HCT116 (cell line): ENCODE data around the gene PRSS36. TPM values are rescaled to one million over a fixed set of nuclear protein-coding genes. Genes with fewer than 3 reads are reported as not detected.

Experiments
- ATAC-seq: fragments of 200-7000 bp; cut with Tn5 transposase; 2 replicates; pipeline ENCODE4 v1.9.1; 2020; ENCODE audit warnings: mild to moderate bottlenecking, moderate library complexity
- BruUV-seq: library from RNA; stranded (reverse); fragments of 400-500 nt; replicated peaks from 2 replicates; lab custom pipeline; 2021; lab: Mats Ljungman, UMichigan
- CTCF ChIA-PET: fragments of 300-600 bp; sonication (Branson Sonifier 250); formaldehyde crosslinking; loops from one replicate; lab custom pipeline; 2021; ENCODE audit warnings: antibody characterized with exemption; lab: Charles Lee
- POLR2A ChIA-PET: fragments of 300-600, 350-600 bp; sonication (Branson Sonifier 250); formaldehyde crosslinking; loops from one replicate; lab custom pipeline; 2021; ENCODE audit warnings: antibody characterized with exemption; lab: Charles Lee
- RAD21 ChIA-PET, 2 experiments: fragments of 300-600 bp; sonication (Branson Sonifier 250); formaldehyde crosslinking; loops; one replicate each; lab custom pipeline; 2023; ENCODE audit warnings: low total read pairs in 2 of 2; ENCODE audit not compliant: uncharacterized antibody in 2 of 2, unreplicated experiment in 2 of 2, low non-redundant PET in 1 of 2; lab: Charles Lee
- DNase-seq: peaks from one replicate; pipeline ENCODE4 v3.0.0-alpha.2; 2010; ENCODE audit warnings: low read depth, low spot score
- H2AFZ ChIP-seq: fragments of 200-600 bp; shearing (Covaris generic), sonication (generic); 2 replicates; pipeline ENCODE4 v1.6.1; 2017; ENCODE audit warnings: low read depth, mixed run types, mixed read lengths, antibody characterized with exemption, low read length; ENCODE audit not compliant: poor library complexity, severe bottlenecking
- H3K27ac ChIP-seq: 2 replicates; pipeline ENCODE4 v1.5.1; 2012; ENCODE audit warnings: low read depth, low read length
- H3K27me3 ChIP-seq: fragments of 200-600 bp; sonication (generic); 2 replicates; pipeline ENCODE4 v1.6.1; 2016; ENCODE audit warnings: mixed run types, low read length, mixed read lengths; ENCODE audit not compliant: insufficient read depth
- H3K36me3 ChIP-seq, 2 experiments: fragments of 200-500 bp in 1 of 2; fragments of 200-600 bp in 1 of 2; sonication (Bioruptor generic) in 1 of 2; sonication (generic) in 1 of 2; 2 replicates each; pipeline versions ENCODE4 v1.5.1 to v1.6.1; 2014 to 2016; ENCODE audit warnings: low read length in 2 of 2, inconsistent platforms in 1 of 2, mixed read lengths in 1 of 2, mixed run types in 1 of 2; ENCODE audit not compliant: insufficient read depth in 2 of 2, control insufficient read depth in 1 of 2
- H3K4me1 ChIP-seq, 2 experiments: fragments of 200-600 bp in 1 of 2; sonication (generic) in 1 of 2; 2 replicates each; pipeline versions ENCODE4 v1.5.1 to v1.6.1; 2012 to 2017; ENCODE audit warnings: low read length in 2 of 2, inconsistent platforms in 1 of 2, mild to moderate bottlenecking in 1 of 2, mixed read lengths in 1 of 2, mixed run types in 1 of 2, moderate library complexity in 1 of 2; ENCODE audit not compliant: insufficient read depth in 2 of 2, control insufficient read depth in 1 of 2
- H3K4me2 ChIP-seq: fragments of 200-600 bp; sonication (generic); 2 replicates; pipeline ENCODE4 v1.6.1; 2017; ENCODE audit warnings: mixed run types, low read length, mixed read lengths
- H3K4me3 ChIP-seq, 2 experiments: fragments of 200-600 bp in 1 of 2; sonication (generic) in 1 of 2; replicated peaks in 1 of 2; 2 replicates each; pipeline ENCODE4 v1.5.1; 2011 to 2016; ENCODE audit warnings: low read length in 2 of 2, control low read depth in 1 of 2, low read depth in 1 of 2, mild to moderate bottlenecking in 1 of 2, mixed read lengths in 1 of 2, mixed run types in 1 of 2
- H3K79me2 ChIP-seq: fragments of 200-600 bp; sonication (generic); 2 replicates; pipeline ENCODE4 v1.6.1; 2017; ENCODE audit warnings: mild to moderate bottlenecking, mixed run types, low read length, moderate library complexity, mixed read lengths; ENCODE audit not compliant: insufficient read depth
- H3K9ac ChIP-seq: fragments of 200-600 bp; sonication (generic); 2 replicates; pipeline ENCODE4 v1.6.1; 2016; ENCODE audit warnings: low read length, mixed read lengths
- H3K9me2 ChIP-seq: fragments of 200-600 bp; sonication (generic), shearing (Covaris generic); 2 replicates; pipeline ENCODE4 v1.6.1; 2017; ENCODE audit warnings: mixed run types, mild to moderate bottlenecking, moderate library complexity; ENCODE audit not compliant: insufficient read depth
- H3K9me3 ChIP-seq, 2 experiments: fragments of 200-500 bp in 1 of 2; fragments of 200-600 bp in 1 of 2; sonication (Bioruptor generic) in 1 of 2; sonication (generic) in 1 of 2; 2 replicates each; pipeline ENCODE4 v1.6.1; 2014 to 2017; ENCODE audit warnings: low read length in 2 of 2, mixed read lengths in 2 of 2, inconsistent platforms in 1 of 2, low read depth in 1 of 2, mild to moderate bottlenecking in 1 of 2, mixed run types in 1 of 2, moderate library complexity in 1 of 2; ENCODE audit not compliant: control insufficient read depth in 1 of 2, insufficient read depth in 1 of 2
- H4K20me1 ChIP-seq: fragments of 200-600 bp; sonication (generic), shearing (Covaris generic); 2 replicates; pipeline ENCODE4 v1.6.1; 2017; ENCODE audit warnings: mixed run types, mild to moderate bottlenecking, moderate library complexity; ENCODE audit not compliant: insufficient read depth
- CBX3 ChIP-seq: IDR thresholded peaks from 2 replicates; pipeline ENCODE4 v1.6.1; 2012; ENCODE audit warnings: low read depth
- CEBPB ChIP-seq: IDR thresholded peaks from 2 replicates; pipeline ENCODE4 v1.6.1; 2012; ENCODE audit warnings: low read depth
- EGR1 ChIP-seq: IDR thresholded peaks from 2 replicates; pipeline ENCODE4 v1.6.1; 2012; ENCODE audit warnings: low read depth
- ELF1 ChIP-seq: IDR thresholded peaks from 2 replicates; pipeline ENCODE4 v1.6.1; 2012; ENCODE audit warnings: low read depth, borderline replicate concordance
- EZH2 ChIP-seq: fragments of 200-600 bp; sonication (generic); IDR thresholded peaks from 2 replicates; pipeline ENCODE4 v1.6.1; 2017; ENCODE audit warnings: antibody characterized with exemption, mixed run types
- MAX ChIP-seq: IDR thresholded peaks from 2 replicates; pipeline ENCODE4 v1.6.1; 2012
- POLR2A ChIP-seq: IDR thresholded peaks from 2 replicates; pipeline ENCODE4 v1.7.0; 2011; ENCODE audit warnings: borderline replicate concordance; ENCODE audit not compliant: insufficient read depth, insufficient read length; ENCODE audit errors: extremely low read depth
- POLR2AphosphoS5 ChIP-seq: IDR thresholded peaks from 2 replicates; pipeline ENCODE4 v1.6.1; 2011; ENCODE audit warnings: mild to moderate bottlenecking, low read depth, low read length, moderate library complexity
- SIN3A ChIP-seq: IDR thresholded peaks from 2 replicates; pipeline ENCODE4 v1.6.1; 2012; ENCODE audit warnings: low read depth
- SP1 ChIP-seq: IDR thresholded peaks from 2 replicates; pipeline ENCODE4 v1.6.1; 2012; ENCODE audit warnings: low read depth
- SRF ChIP-seq: IDR thresholded peaks from 2 replicates; pipeline ENCODE4 v1.6.1; 2012; ENCODE audit warnings: low read depth
- YY1 ChIP-seq: IDR thresholded peaks from 2 replicates; pipeline ENCODE4 v1.6.1; 2011; ENCODE audit warnings: low read length, low read depth, moderate library complexity, mild to moderate bottlenecking; ENCODE audit not compliant: insufficient replicate concordance; ENCODE audit errors: extremely low read depth
- intact Hi-C: fragments of 100-400 bp; cut with micrococcal nuclease; formaldehyde crosslinking; loops from 2 replicates; pipeline ENCODE4 v1.10.0; 2022
- total RNA-seq: library from RNA; stranded (reverse); gene quantifications from one replicate; pipeline ENCODE4 v1.2.1, GENCODE V29; 2021; ENCODE audit not compliant: unreplicated experiment
- TF ChIP-seq, protein P1 (sequence below): IDR thresholded peaks from 2 replicates; pipeline ENCODE4 v1.6.1; 2012

PRSS36 gene
- total RNA-seq, 1 experiment from 2014 or later, result not detected

DNA sequence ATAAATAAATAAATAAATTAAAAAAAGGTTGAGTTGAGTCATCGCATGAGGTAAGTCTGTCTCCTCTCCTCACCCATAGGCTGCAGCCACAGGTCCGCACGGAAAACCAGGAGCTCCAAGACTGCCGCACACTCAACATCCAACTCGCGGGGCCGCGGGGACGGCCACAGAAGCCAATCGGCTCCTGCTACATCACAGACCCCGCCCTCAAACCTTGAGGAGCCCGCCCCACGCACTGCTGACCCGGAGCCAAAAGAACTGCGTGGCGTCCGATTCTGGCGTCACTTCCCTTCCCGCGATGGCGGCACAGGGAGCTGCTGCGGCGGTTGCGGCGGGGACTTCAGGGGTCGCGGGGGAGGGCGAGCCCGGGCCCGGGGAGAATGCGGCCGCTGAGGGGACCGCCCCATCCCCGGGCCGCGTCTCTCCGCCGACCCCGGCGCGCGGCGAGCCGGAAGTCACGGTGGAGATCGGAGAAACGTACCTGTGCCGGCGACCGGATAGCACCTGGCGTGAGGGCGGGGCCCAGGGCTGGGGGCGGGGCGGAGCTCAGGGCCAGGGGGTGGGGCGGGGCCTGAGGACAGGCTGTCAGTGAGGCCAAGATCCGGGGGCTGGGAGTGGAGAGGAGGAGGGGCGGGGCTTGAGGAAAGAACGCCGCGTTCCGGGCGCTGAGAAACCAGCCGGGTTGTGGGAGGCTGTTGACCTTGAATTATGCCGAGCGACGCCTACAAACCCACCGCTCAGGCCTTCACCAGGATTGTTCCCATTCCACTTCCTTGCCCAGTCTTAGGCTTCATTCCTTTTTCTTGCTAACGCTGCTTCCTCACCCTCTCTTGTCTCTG is 32.3 kb downstream of the PRSS36 start, which contains the start of gene KAT8:
Gene KAT8 (plus strand): TSS at position 281 of the 839 bp plus-strand sequence. CDS start 18 bp downstream, at position 299.
- TF ChIP-seq ELF1 (no peak), SIN3A (peak; percentile 73), SP1 (peak; percentile 91), EZH2 (no peak), MAX (peak; percentile 81), POLR2AphosphoS5 (peak; percentile 98), SRF (peak; percentile 76; the same call in 1 of the 2 replicates), YY1 (peak; percentile 94), EGR1 (peak; percentile 72), POLR2A (peak; percentile 56), CBX3 (peak; percentile 63; the same call in 1 of the 2 replicates), CEBPB (no peak)
- TF ChIP-seq, protein P1, sequence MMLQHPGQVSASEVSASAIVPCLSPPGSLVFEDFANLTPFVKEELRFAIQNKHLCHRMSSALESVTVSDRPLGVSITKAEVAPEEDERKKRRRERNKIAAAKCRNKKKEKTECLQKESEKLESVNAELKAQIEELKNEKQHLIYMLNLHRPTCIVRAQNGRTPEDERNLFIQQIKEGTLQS, result no peak
- BruUV-seq, result no TSS peak
- H3K9me3 ChIP-seq, result no peaks in the 10 kb centered on the region
- H3K4me2 ChIP-seq, result peak within 1 kb of the TSS; percentile 85
- H4K20me1 ChIP-seq, result peaks cover 4% of the 10 kb centered on the region; the same call in 1 of the 2 replicates
- RAD21 ChIA-PET, result interaction anchor here (0.6 to 1.4 kb wide), 7 partner anchors 17 to 342 kb away, joined by 3 to 10 read pairs (median 4); partner anchors contain the start of genes ARMC5 (in 1 of the 2), HSD3B7 (in 1 of the 2), PRSS8 (in 1 of the 2) and ZNF646 (in 1 of the 2)
- H2AFZ ChIP-seq, result no peak within 1 kb of the TSS
- peak within 1 kb of the TSS; percentile 80 for H3K27ac ChIP-seq
- POLR2A ChIA-PET, result interaction anchor here (0.6 to 3.5 kb wide), 22 partner anchors 9 to 595 kb away, joined by 3 to 84 read pairs (median 4); partner anchors contain the start of genes ARMC5, FUS, PRSS8 and STX4
- H3K27me3 ChIP-seq, result no peaks in the 10 kb centered on the region
- H3K9ac ChIP-seq, result peak within 1 kb of the TSS; percentile 71
- intact Hi-C loops, result loop anchor here (1.0 kb wide), 1 partner anchor 25 kb away; no protein-coding TSS in a partner anchor
- peaks cover 7 to 30% of the 10 kb centered on the region in 2 experiments; a peak in 3 of 4 replicates for H3K4me1 ChIP-seq
- H3K79me2 ChIP-seq, result peaks cover 44% of the 10 kb centered on the region
- peak within 1 kb of the TSS; percentile 70 to 82 for H3K4me3 ChIP-seq
- peak; percentile 97 for DNase-seq
- CTCF ChIA-PET, result interaction anchor here (0.9 to 2.9 kb wide), 10 partner anchors 13 to 343 kb away, joined by 3 to 30 read pairs (median 5); partner anchors contain the start of genes HSD3B7 and VKORC1
- no peaks in the 10 kb centered on the region for H3K9me2 ChIP-seq
- peak; percentile 92 for ATAC-seq
- peaks cover 13 to 21% of the 10 kb centered on the region in 2 experiments for H3K36me3 ChIP-seq
